ENCODE data around the gene ERVW-1.

ERVW-1 gene

DNA sequence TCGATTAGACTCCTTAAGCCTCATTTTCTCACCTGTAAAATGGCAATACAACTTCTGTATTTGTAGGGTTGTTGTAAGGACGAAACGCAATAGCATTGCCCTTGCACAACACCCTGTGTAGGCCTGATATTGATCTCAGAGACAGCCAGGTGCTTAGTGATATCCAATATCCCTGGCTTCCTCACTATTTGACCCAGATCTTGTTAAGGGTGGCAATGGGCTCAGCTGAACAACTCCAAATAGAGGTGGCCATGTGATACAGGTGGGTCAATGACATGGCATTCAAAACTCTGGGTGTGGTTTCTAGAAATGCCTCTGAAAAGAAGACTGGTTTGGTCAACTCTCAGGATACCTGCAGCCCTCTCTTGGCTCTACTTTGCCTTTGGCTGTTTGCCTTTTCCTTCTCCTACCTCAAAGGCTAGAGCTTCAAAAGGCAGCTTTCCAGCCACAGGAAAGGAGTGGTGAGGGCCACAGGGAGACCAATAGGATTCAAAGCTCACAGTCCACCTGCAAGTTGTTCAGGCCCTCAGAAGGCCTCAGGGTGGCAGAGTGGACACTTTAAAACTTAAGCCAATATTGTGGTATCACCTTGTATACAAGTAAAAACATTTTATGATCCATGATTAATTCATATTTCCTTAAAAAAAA lies 45.3 kb downstream of the ERVW-1 start:
- Histone ChIP-seq H2AFZ (ENCODE audit: low read depth, low read length) (no peak overlapping the region), H3K4me3 (ENCODE audit: low read length) (no peak overlapping the region), H4K20me1 (ENCODE audit: insufficient read depth, low read length) (no peaks in the 10 kb centered on the region), H3K27ac (ENCODE audit: low read length) (no peak overlapping the region), H3K4me1 (ENCODE audit: low read length) (no peaks in the 10 kb centered on the region; the same call in 1 of the 2 replicates), H3K36me3 (replicated peaks; ENCODE audit: low read depth, low read length) (no peaks in the 10 kb centered on the region), H3K9ac (ENCODE audit: low read length) (no peak overlapping the region), H3K4me2 (ENCODE audit: low read length) (no peak overlapping the region), H3K79me2 (ENCODE audit: low read length) (no peaks in the 10 kb centered on the region), H3K27me3 (ENCODE audit: low read depth, low read length) (no peaks in the 10 kb centered on the region), H3K9me3 (ENCODE audit: insufficient read depth, low read length) (no peaks in the 10 kb centered on the region)
- TF ChIP-seq, protein P1, sequence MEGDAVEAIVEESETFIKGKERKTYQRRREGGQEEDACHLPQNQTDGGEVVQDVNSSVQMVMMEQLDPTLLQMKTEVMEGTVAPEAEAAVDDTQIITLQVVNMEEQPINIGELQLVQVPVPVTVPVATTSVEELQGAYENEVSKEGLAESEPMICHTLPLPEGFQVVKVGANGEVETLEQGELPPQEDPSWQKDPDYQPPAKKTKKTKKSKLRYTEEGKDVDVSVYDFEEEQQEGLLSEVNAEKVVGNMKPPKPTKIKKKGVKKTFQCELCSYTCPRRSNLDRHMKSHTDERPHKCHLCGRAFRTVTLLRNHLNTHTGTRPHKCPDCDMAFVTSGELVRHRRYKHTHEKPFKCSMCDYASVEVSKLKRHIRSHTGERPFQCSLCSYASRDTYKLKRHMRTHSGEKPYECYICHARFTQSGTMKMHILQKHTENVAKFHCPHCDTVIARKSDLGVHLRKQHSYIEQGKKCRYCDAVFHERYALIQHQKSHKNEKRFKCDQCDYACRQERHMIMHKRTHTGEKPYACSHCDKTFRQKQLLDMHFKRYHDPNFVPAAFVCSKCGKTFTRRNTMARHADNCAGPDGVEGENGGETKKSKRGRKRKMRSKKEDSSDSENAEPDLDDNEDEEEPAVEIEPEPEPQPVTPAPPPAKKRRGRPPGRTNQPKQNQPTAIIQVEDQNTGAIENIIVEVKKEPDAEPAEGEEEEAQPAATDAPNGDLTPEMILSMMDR (IDR thresholded peaks at IDR 0.05; ENCODE audit: low read depth, low read length), result no peak
- TF ChIP-seq EZH2phosphoT487 (IDR thresholded peaks at IDR 0.05; ENCODE audit: low read depth), result no peak

DNA sequence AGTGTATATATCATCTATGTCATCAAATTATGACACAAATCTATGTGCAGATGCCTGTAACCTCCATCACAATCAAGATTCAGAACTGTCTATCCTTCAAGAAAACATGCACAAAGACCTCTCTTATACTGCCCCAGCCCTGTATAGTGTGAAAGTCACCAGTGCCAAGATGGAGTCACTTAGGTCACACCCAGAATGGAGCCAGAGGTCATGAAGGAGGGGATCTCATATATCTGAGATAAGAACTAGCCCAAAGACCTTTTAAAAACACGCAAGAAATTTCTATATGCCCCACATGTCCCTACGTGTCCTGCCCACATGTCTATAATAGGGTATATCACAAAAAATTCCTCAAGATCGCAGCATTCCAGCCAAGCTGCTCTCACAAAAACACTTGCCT lies 50.6 kb downstream of the ERVW-1 start:
- Histone ChIP-seq H3K79me2 (ENCODE audit: low read length) (no peaks in the 10 kb centered on the region), H3K4me1 (ENCODE audit: low read length) (peaks cover 6% of the 10 kb centered on the region; the same call in 1 of the 2 replicates), H3K4me3 (ENCODE audit: low read length) (no peak overlapping the region), H3K36me3 (replicated peaks; ENCODE audit: low read depth, low read length) (no peaks in the 10 kb centered on the region), H3K9ac (ENCODE audit: low read length) (no peak overlapping the region), H3K27ac (ENCODE audit: low read length) (no peak overlapping the region), H4K20me1 (ENCODE audit: insufficient read depth, low read length) (no peaks in the 10 kb centered on the region), H3K27me3 (ENCODE audit: low read depth, low read length) (no peaks in the 10 kb centered on the region), H3K9me3 (ENCODE audit: insufficient read depth, low read length) (no peaks in the 10 kb centered on the region), H2AFZ (ENCODE audit: low read depth, low read length) (no peak overlapping the region), H3K4me2 (ENCODE audit: low read length) (no peak overlapping the region)
- TF ChIP-seq, protein P1 (IDR thresholded peaks at IDR 0.05; ENCODE audit: low read depth, low read length), result no peak
- TF ChIP-seq EZH2phosphoT487 (IDR thresholded peaks at IDR 0.05; ENCODE audit: low read depth), result no peak

DNA sequence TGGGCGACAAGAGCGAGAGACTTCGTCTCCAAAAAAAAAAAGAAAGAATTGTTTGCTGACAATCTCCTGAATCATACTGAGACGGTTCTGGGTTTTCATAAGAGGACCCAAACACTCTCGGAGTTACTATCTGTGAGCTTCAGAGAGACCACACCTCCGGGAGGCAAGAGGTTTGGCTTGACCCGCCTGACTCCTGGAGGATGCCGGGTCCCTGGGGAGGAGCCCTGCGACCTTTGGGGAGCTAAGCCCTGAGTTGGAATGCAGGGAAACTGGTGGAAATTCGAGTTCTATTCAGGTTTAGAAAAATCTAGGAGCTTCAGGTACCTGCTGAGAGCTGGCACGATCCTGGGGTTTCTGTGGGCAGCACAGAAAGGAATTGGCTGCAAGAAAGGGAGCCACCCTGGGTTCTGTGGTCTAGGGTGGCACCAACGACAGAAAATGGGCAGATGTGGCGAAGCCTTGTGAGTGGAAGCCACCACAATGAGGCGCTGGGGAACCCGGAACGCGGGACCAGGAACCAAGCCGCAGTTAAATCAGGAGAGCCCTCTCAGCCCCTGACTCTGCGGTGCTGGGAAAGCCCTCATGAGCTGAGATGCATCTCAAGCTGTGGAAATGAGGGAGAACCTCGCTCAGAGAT lies 52.3 kb downstream of the ERVW-1 start:
- H2AFZ ChIP-seq (ENCODE audit: low read depth, low read length), result peak overlapping the region; percentile 99
- peak overlapping the region; percentile 93 for H3K4me2 ChIP-seq (ENCODE audit: low read length)
- H4K20me1 ChIP-seq (ENCODE audit: insufficient read depth, low read length), result no peaks in the 10 kb centered on the region
- H3K27me3 ChIP-seq (ENCODE audit: low read depth, low read length), result no peaks in the 10 kb centered on the region
- no peak overlapping the region for H3K27ac ChIP-seq (ENCODE audit: low read length)
- H3K9ac ChIP-seq (ENCODE audit: low read length), result peak overlapping the region; percentile 68
- H3K9me3 ChIP-seq (ENCODE audit: insufficient read depth, low read length), result no peaks in the 10 kb centered on the region
- H3K4me1 ChIP-seq (ENCODE audit: low read length), result peaks cover 6% of the 10 kb centered on the region; the same call in 1 of the 2 replicates
- no peaks in the 10 kb centered on the region for H3K36me3 ChIP-seq (replicated peaks; ENCODE audit: low read depth, low read length)
- TF ChIP-seq, protein P1 (IDR thresholded peaks at IDR 0.05; ENCODE audit: low read depth, low read length), result peak; percentile 30
- no peak for TF ChIP-seq EZH2phosphoT487 (IDR thresholded peaks at IDR 0.05; ENCODE audit: low read depth)
- H3K79me2 ChIP-seq (ENCODE audit: low read length), result no peaks in the 10 kb centered on the region
- peak overlapping the region; percentile 87 for H3K4me3 ChIP-seq (ENCODE audit: low read length)

DNA sequence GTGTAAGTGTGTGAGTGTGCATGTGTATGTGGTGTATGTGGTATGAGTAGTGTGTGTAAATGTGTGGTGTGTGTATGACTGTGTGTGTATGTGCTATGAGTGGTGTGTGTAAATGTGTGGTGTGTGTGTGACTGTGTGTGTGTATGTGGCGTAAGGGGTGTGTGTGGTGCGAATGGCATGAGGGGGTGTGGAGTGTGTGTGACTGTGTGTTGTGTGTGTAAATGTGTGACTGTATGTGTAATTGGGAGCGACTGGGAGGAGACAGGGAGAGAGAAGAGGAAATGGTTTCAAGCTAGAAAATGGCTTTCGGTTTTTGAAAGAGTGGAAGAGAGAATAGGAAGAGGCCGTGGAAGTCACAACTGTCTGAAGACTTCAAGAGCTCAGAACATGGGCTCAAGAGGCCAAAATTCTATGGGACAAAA lies 54.0 kb downstream of the ERVW-1 start:
- peaks cover 6% of the 10 kb centered on the region; the same call in 1 of the 2 replicates for H3K4me1 ChIP-seq (ENCODE audit: low read length)
- H3K9me3 ChIP-seq (ENCODE audit: insufficient read depth, low read length), result no peaks in the 10 kb centered on the region
- peak overlapping the region; percentile 87 for H3K4me3 ChIP-seq (ENCODE audit: low read length)
- H3K27me3 ChIP-seq (ENCODE audit: low read depth, low read length), result no peaks in the 10 kb centered on the region
- H2AFZ ChIP-seq (ENCODE audit: low read depth, low read length), result peak overlapping the region; percentile 99
- peak overlapping the region; percentile 93 for H3K4me2 ChIP-seq (ENCODE audit: low read length)
- H3K79me2 ChIP-seq (ENCODE audit: low read length), result no peaks in the 10 kb centered on the region
- peak overlapping the region; percentile 68; the same call in 1 of the 2 replicates for H3K9ac ChIP-seq (ENCODE audit: low read length)
- TF ChIP-seq EZH2phosphoT487 (IDR thresholded peaks at IDR 0.05; ENCODE audit: low read depth), result no peak
- TF ChIP-seq, protein P1 (IDR thresholded peaks at IDR 0.05; ENCODE audit: low read depth, low read length), result no peak
- H4K20me1 ChIP-seq (ENCODE audit: insufficient read depth, low read length), result no peaks in the 10 kb centered on the region
- no peaks in the 10 kb centered on the region for H3K36me3 ChIP-seq (replicated peaks; ENCODE audit: low read depth, low read length)
- H3K27ac ChIP-seq (ENCODE audit: low read length), result no peak overlapping the region
